ENCODE measurements around the gene MYOM3.
"Not testable (repeated sequence)": the region's sequence is repeated elsewhere in the genome, so short reads cannot be mapped to it uniquely, and the experiment has no call there.

The MYOM3 gene

GRCh38 chr1:24030976-24031516 lies 80.9 kb downstream of the MYOM3 start:
- not testable (repeated sequence) for DNase-seq (ENCODE audit: low read depth in 2 of 2)

GRCh38 chr1:24027838-24028468 lies 84.0 kb downstream of the MYOM3 start:
- no peak for DNase-seq (ENCODE audit: low read depth in 2 of 2)

- DNase-seq (ENCODE audit: low read depth in 2 of 2), result no peak
These were observed 89.2 kb downstream of the MYOM3 start for GRCh38 chr1:24022581-24023361.

GRCh38 chr1:24021403-24022266 lies 90.3 kb downstream of the MYOM3 start:
- no peak for DNase-seq (ENCODE audit: low read depth in 2 of 2)

GRCh38 chr1:24020470-24020869 lies 91.5 kb downstream of the MYOM3 start:
- no peak for DNase-seq (ENCODE audit: low read depth in 2 of 2)

DNA sequence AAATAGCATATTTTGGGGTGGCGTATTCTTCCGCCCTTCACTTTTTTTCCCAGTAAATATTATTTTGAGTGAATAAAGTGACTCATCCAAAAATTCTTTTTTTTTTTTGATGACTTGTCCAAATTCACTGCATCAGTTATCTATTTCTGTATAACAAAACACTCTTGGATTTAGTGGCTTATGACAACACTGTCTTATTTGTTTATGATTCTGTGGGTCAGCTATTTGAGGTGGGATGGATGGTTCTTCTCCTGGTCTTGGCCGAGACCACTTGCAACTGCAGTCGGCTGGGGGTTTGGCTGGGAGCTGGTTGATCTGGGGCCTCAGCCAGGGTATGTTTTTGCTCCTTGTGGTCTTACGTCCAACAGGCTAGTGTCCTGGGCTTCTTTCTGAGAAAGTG lies 91.9 kb downstream of the MYOM3 start:
- DNase-seq (ENCODE audit: low read depth in 2 of 2), result no peak

GRCh38 chr1:24018611-24019580 lies 93.0 kb downstream of the MYOM3 start:
- DNase-seq (ENCODE audit: low read depth in 2 of 2), result no peak

GRCh38 chr1:24015221-24016210 lies 96.4 kb downstream of the MYOM3 start:
- DNase-seq (ENCODE audit: low read depth in 2 of 2), result no peak

- not testable (repeated sequence) for DNase-seq (ENCODE audit: low read depth in 2 of 2)
These were observed 99.1 kb downstream of the MYOM3 start for GRCh38 chr1:24012878-24013277.

- DNase-seq (ENCODE audit: low read depth in 2 of 2), result no peak
These were observed 101.3 kb downstream of the MYOM3 start for GRCh38 chr1:24010650-24011049.

DNA sequence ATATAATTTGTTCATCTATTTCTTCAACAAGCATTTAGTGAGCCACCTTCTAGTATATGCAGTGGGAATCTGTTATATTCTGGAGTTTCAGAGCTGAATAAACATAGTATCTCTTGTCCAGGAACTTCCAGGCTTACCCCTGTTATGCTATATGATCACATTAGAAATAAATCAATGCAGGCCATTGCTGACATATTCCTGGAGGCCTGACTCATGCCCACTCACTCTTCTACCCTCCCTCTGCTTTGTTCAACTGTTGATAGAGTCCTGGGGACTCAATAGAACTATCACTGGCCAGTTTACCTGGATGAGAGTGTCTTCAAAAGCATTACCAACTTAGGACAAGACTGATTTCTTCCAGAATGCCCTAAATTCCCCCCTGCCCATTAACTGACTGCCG lies 102.5 kb downstream of the MYOM3 start:
- no peak for DNase-seq (ENCODE audit: low read depth in 2 of 2)

- DNase-seq (ENCODE audit: low read depth in 2 of 2), result not testable (repeated sequence)
These were observed 103.3 kb downstream of the MYOM3 start for GRCh38 chr1:24008574-24009184.

DNA sequence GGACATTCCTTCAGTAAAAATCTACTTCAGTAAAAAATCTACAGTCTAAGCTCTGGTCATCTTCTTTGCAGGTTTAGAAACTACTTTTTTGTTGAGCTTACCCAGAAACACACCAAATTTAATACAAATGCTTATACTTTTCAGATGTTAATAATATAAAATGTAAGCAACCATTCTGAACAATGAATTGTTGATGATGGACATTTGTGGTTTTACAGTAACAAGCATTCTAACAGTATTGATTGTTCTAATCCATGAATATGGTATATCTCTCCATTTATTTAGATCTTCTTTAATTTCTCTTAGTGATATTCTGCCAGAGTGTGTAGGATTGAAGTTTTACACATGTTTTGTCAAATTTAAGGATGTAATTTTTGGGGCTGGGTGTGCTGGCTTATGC lies 104.9 kb downstream of the MYOM3 start:
- DNase-seq (ENCODE audit: low read depth in 2 of 2), result no peak
